ENCODE measurements around the gene TPRG1. TPM values are rescaled to one million over a fixed set of nuclear protein-coding genes. Genes with fewer than 3 reads are reported as not detected.

TPRG1 gene
- total RNA-seq, 4 donors from 2014 or later, result 1.3 to 3.0 (median 2.5) TPM

GRCh38 chr3:189260556-189261493 is 89.1 kb downstream of the TPRG1 start:
- Histone ChIP-seq H3K4me1 (peaks cover 0 to 14% (median 0%) of the 10 kb centered on the region in 3 donors), H3K9me3 (no peaks in the 10 kb centered on the region), H3K4me3 (no peak overlapping the region), H3K36me3 (no peaks in the 10 kb centered on the region), H3K27me3 (no peaks in the 10 kb centered on the region), H3K27ac (peak overlapping the region in 3 of 4 donors; percentile 53 to 63 (median 55))
- TF ChIP-seq CTCF (IDR thresholded peaks at IDR 0.05) (no peak), POLR2AphosphoS5 (IDR thresholded peaks at IDR 0.05) (peak; percentile 26), POLR2A (IDR thresholded peaks at IDR 0.05) (no peak)
- peak; percentile 85 for ATAC-seq
- WGBS, 2 donors (ENCODE audit: low coverage in 1 of 2), result 42 to 78% methylated on average over 3 to 9 of the region's 11 CpGs

- Histone ChIP-seq H3K4me3 (no peak overlapping the region), H3K36me3 (no peaks in the 10 kb centered on the region), H3K9me3 (no peaks in the 10 kb centered on the region), H3K27ac (no peak overlapping the region), H3K27me3 (no peaks in the 10 kb centered on the region), H3K4me1 (peaks cover 0 to 14% (median 0%) of the 10 kb centered on the region in 3 donors)
- no peak for TF ChIP-seq POLR2A (IDR thresholded peaks at IDR 0.05)
- TF ChIP-seq EP300 (IDR thresholded peaks at IDR 0.05), result no peak
- no peak for TF ChIP-seq POLR2AphosphoS5 (IDR thresholded peaks at IDR 0.05)
- no peak for ATAC-seq
- WGBS, 2 donors (ENCODE audit: low coverage in 1 of 2), result 60% methylated on average over 3 of the region's 3 CpGs; no CpG with 5 or more reads in 1 of the 2 donors
Observed at GRCh38 chr3:189262746-189263145, 91.0 kb downstream of the TPRG1 start.

GRCh38 chr3:189267981-189268613 is 96.3 kb downstream of the TPRG1 start:
- Histone ChIP-seq H3K4me3 (no peak overlapping the region), H3K9me3 (no peaks in the 10 kb centered on the region), H3K27me3 (no peaks in the 10 kb centered on the region), H3K27ac (no peak overlapping the region), H3K4me1 (peaks cover 0 to 8% (median 0%) of the 10 kb centered on the region in 3 donors), H3K36me3 (no peaks in the 10 kb centered on the region)
- TF ChIP-seq CTCF (IDR thresholded peaks at IDR 0.05) (no peak), POLR2A (IDR thresholded peaks at IDR 0.05) (no peak), POLR2AphosphoS5 (IDR thresholded peaks at IDR 0.05) (no peak), EP300 (IDR thresholded peaks at IDR 0.05) (no peak)
- ATAC-seq, result no peak
- 79 to 80% methylated on average over 3 to 7 of the region's 7 CpGs for WGBS, 2 donors (ENCODE audit: low coverage in 1 of 2)

- H3K4me3 ChIP-seq, result no peak overlapping the region
Observed at GRCh38 chr3:189269365-189269764, 97.6 kb downstream of the TPRG1 start.

More at GRCh38 chr3:189269365-189269764, 97.6 kb downstream of the TPRG1 start:
- no peak for TF ChIP-seq POLR2AphosphoS5 (IDR thresholded peaks at IDR 0.05)
- no peak for TF ChIP-seq CTCF (IDR thresholded peaks at IDR 0.05)
- TF ChIP-seq EP300 (IDR thresholded peaks at IDR 0.05), result no peak
- no peak for TF ChIP-seq POLR2A (IDR thresholded peaks at IDR 0.05)
- H3K9me3 ChIP-seq, result no peaks in the 10 kb centered on the region
- 31 to 50% methylated on average over 2 to 3 of the region's 3 CpGs for WGBS, 2 donors (ENCODE audit: low coverage in 1 of 2)
- ATAC-seq, result no peak
- H3K27ac ChIP-seq, result no peak overlapping the region
- peaks cover 0 to 8% (median 0%) of the 10 kb centered on the region in 3 donors for H3K4me1 ChIP-seq
- no peaks in the 10 kb centered on the region for H3K36me3 ChIP-seq
- H3K27me3 ChIP-seq, result no peaks in the 10 kb centered on the region

Measured in gastroesophageal sphincter (tissue), 4 donors.